SJSA1 (cell line): Measurements from ENCODE around the gene FER1L5. TPM values are rescaled to one million over a fixed set of nuclear protein-coding genes. Genes with fewer than 3 reads are reported as not detected.
A peak's percentile ranks its signal among the peaks of the same experiment; 100 is the strongest.
"Not testable (repeated sequence)": the region's sequence is repeated elsewhere in the genome, so short reads cannot be mapped to it uniquely, and the experiment has no call there.

Source experiments
- DNase-seq, 2 experiments: peaks; one replicate each; pipeline ENCODE4 v3.0.0-alpha.2; 2015 to 2020; ENCODE audit warnings: low spot score in 2 of 2, low read depth in 1 of 2
- H3K27ac ChIP-seq: fragments of 250-450 bp; sonication (Bioruptor Pico); 2 replicates; pipeline ENCODE4 v1.5.1; 2020; ENCODE audit warnings: mild to moderate bottlenecking, moderate library complexity
- H3K27me3 ChIP-seq: fragments of 250-450 bp; sonication (Bioruptor Pico); replicated peaks from 2 replicates; pipeline ENCODE4 v1.5.1; 2020; ENCODE audit warnings: mild to moderate bottlenecking, moderate library complexity
- H3K36me3 ChIP-seq: fragments of 250-450 bp; sonication (Bioruptor Pico); 2 replicates; pipeline ENCODE4 v1.5.1; 2020; ENCODE audit warnings: mild to moderate bottlenecking
- H3K4me1 ChIP-seq: fragments of 250-450 bp; sonication (Bioruptor Pico); replicated peaks from 2 replicates; pipeline ENCODE4 v1.6.1; 2021; ENCODE audit warnings: mild to moderate bottlenecking
- H3K4me3 ChIP-seq: fragments of 250-450 bp; sonication (Bioruptor Pico); 2 replicates; pipeline ENCODE4 v1.5.1; 2020; ENCODE audit warnings: mild to moderate bottlenecking
- H3K9me3 ChIP-seq: fragments of 250-450 bp; sonication (Bioruptor Pico); replicated peaks from 2 replicates; pipeline ENCODE4 v1.5.1; 2020; ENCODE audit warnings: mild to moderate bottlenecking
- total RNA-seq: library from RNA; depleted of rRNA; stranded (reverse); fragments of >200 nt; shearing (Covaris generic); gene quantifications from 2 replicates; pipeline ENCODE4 v1.2.3, GENCODE V29; 2014

Gene FER1L5
- total RNA-seq, 1 experiment from 2014 or later = not detected

- Histone ChIP-seq H3K4me3 (no peak overlapping the region), H3K4me1 (no peaks in the 10 kb centered on the region), H3K36me3 (no peaks in the 10 kb centered on the region), H3K27me3 (no peaks in the 10 kb centered on the region), H3K27ac (no peak overlapping the region), H3K9me3 (no peaks in the 10 kb centered on the region)
- no peak for DNase-seq
Observed at GRCh38 chr2:96648306-96648930, 5.9 kb downstream of the FER1L5 start.

DNA sequence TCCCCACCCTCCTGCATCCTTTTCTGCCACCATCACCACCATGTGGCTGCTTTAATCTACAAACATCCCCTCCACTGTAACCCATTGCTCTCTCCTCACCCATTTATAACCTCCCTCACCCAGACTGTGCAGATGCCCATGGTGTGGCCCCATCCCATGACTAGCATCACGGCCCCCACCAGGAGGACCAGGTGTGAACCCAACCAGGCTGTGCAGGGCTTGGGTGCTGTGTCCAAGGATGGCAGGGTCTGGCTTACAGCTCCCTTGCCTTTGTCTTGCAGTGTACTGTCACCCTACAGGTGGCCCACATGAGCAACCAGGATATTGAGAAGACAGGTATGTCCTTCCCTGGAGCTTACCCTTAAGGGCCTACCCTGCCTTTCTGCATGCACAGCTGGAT is 6.8 kb downstream of the FER1L5 start:
- Histone ChIP-seq H3K27me3 (no peaks in the 10 kb centered on the region), H3K4me1 (no peaks in the 10 kb centered on the region), H3K9me3 (no peaks in the 10 kb centered on the region), H3K36me3 (no peaks in the 10 kb centered on the region), H3K27ac (no peak overlapping the region), H3K4me3 (no peak overlapping the region)
- no peak for DNase-seq

GRCh38 chr2:96651793-96652192 is 9.2 kb downstream of the FER1L5 start:
- Histone ChIP-seq H3K9me3 (no peaks in the 10 kb centered on the region), H3K27me3 (no peaks in the 10 kb centered on the region), H3K27ac (no peak overlapping the region), H3K4me3 (no peak overlapping the region), H3K4me1 (no peaks in the 10 kb centered on the region), H3K36me3 (no peaks in the 10 kb centered on the region)
- no peak for DNase-seq

DNA sequence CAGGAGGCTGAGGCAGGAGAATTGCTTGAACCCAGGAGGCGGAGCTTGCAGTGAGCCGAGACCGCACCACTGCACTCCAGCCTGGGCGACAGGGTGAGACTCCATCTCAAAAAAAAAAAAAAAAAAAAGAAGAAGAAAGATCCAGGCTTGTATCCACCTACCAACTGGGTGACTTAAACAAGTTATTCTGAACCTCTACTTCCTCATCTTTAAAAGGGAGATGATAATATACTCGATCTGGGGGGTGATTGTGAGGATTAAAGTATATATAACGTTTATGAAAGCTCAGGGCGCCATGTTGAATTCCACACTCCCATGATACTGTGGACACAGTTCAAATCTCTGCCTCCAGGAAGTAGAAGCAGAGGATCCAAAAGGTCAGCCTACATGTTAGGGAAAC is 12.2 kb downstream of the FER1L5 start:
- not testable (repeated sequence) for H3K27me3 ChIP-seq, H3K27ac ChIP-seq, H3K9me3 ChIP-seq, H3K4me1 ChIP-seq, DNase-seq, H3K36me3 ChIP-seq, H3K4me3 ChIP-seq

DNA sequence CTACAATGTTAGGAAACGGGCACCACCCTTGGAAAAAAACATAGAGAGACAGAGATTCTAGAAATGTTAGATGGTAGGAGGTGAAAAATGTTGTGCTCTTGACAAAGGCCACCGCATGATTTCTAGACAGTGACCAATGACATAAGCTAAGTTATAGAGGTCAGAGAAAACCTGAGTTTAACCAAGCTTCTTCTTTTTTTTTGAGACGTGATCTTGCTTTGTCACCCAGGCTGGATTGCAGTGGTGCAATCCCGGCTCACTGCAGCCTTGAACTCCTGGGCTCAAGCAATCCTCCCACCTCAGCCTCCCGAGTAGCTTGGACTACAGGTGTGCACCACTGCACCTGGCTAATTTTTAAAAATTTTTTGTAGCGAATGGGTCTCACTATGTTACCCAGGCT is 13.0 kb downstream of the FER1L5 start:
- Histone ChIP-seq H3K4me3 (no peak overlapping the region), H3K27me3 (no peaks in the 10 kb centered on the region), H3K9me3 (no peaks in the 10 kb centered on the region), H3K4me1 (no peaks in the 10 kb centered on the region), H3K27ac (no peak overlapping the region), H3K36me3 (no peaks in the 10 kb centered on the region)
- no peak for DNase-seq

DNA sequence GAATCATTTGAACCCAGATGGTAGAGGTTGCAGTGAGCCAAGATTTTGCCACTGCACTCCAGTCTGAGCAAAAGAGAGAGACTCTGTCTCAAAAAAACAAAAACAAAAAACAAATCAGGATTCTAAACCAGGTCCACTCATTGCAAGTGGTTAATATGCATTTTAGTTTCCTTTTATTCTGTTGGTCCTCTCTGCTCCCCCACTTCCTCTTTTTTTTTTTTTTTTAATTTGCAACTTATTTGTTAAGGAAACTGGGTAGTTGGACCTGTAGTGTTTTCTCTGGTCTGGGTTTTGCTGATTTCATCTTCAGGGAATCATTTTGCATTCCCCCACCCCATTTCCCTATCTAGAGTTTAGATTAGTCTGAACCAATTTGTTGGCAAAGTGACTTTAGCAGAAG is 14.0 kb downstream of the FER1L5 start:
- Histone ChIP-seq H3K9me3 (no peaks in the 10 kb centered on the region), H3K4me3 (no peak overlapping the region), H3K27me3 (no peaks in the 10 kb centered on the region), H3K27ac (no peak overlapping the region), H3K36me3 (no peaks in the 10 kb centered on the region), H3K4me1 (no peaks in the 10 kb centered on the region)
- no peak for DNase-seq

DNA sequence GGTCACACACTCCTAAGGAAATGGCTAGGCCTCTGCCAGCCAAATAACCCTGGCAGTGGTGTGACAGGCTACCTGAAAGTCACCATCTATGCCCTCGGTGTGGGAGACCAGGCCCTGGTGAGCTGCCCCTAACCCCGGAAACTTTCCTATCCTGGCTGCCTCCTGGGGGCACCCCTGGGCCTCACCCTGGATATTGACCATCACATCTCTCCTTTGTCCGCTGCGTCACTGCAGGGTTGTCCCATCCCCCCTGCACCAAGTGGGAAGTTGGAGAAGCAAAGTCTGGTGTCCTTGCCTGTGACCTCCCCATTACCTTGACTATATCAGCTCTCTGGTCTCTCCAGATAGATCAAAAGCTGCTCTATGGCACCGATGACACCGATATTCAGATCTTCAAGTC is 18.8 kb downstream of the FER1L5 start:
- no peak for DNase-seq
- no peaks in the 10 kb centered on the region for H3K36me3 ChIP-seq

DNA sequence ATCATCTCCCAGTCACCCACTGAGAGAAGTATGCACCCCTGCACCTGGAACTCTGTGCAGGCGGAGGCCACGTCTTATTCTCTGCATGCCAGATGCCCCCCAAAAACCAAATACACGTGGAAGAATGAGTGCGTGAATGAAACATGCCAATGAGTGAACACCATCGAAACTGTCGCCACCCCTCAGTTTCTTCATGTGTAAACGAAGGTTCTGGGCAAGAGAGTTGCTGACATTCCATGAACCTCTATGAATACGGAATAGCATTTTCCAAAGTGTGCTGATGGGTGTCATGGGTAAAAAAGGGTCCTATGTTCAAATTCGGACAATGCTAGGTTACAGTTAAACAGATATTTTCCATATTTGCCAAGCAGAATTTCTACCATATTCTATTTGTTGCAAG is 19.8 kb downstream of the FER1L5 start:
- no peaks in the 10 kb centered on the region for H3K9me3 ChIP-seq
- H3K4me1 ChIP-seq = peaks cover 18% of the 10 kb centered on the region
- H3K4me3 ChIP-seq = no peak overlapping the region
- H3K27ac ChIP-seq = no peak overlapping the region
- DNase-seq = no peak
- H3K27me3 ChIP-seq = no peaks in the 10 kb centered on the region
- no peaks in the 10 kb centered on the region for H3K36me3 ChIP-seq

More for the DNA sequence above, 18.8 kb downstream of the FER1L5 start:
- Histone ChIP-seq H3K4me1 (peaks cover 18% of the 10 kb centered on the region), H3K4me3 (no peak overlapping the region), H3K9me3 (no peaks in the 10 kb centered on the region), H3K27me3 (no peaks in the 10 kb centered on the region), H3K27ac (no peak overlapping the region)

- no peaks in the 10 kb centered on the region for H3K9me3 ChIP-seq
- no peaks in the 10 kb centered on the region for H3K27me3 ChIP-seq
- DNase-seq = no peak
- no peak overlapping the region for H3K4me3 ChIP-seq
- peaks cover 18% of the 10 kb centered on the region for H3K4me1 ChIP-seq
- no peaks in the 10 kb centered on the region for H3K36me3 ChIP-seq
- no peak overlapping the region for H3K27ac ChIP-seq
Observed at GRCh38 chr2:96663177-96663576, 20.6 kb downstream of the FER1L5 start.

DNA sequence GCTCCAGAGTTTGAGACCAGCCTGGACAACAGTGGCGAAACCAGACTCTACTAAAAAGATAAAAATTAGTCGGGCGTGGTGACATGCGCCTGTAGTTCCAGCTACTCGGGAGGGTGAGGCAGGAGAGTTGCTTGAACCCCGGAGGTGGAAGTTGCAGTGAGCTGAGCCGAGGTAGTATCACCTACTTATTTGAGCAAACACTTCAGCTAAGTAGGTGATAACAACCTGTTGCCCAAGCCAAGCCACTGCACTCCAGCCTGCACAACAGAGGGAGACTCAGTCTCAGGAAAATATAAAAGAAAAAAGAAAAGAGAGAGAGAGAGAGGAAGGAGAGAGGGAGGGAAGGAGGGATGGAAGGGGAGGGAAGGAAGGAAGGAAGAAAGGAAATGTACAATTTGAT is 21.3 kb downstream of the FER1L5 start:
- Histone ChIP-seq H3K9me3 (no peaks in the 10 kb centered on the region), H3K36me3 (no peaks in the 10 kb centered on the region)

GRCh38 chr2:96664366-96664925 is 21.9 kb downstream of the FER1L5 start:
- peaks cover 18% of the 10 kb centered on the region for H3K4me1 ChIP-seq
- H3K4me3 ChIP-seq = no peak overlapping the region
- H3K27me3 ChIP-seq = no peaks in the 10 kb centered on the region
- no peaks in the 10 kb centered on the region for H3K36me3 ChIP-seq
- DNase-seq = no peak
- peak overlapping the region; percentile 76 for H3K27ac ChIP-seq
- no peaks in the 10 kb centered on the region for H3K9me3 ChIP-seq

More for the DNA sequence above, 21.3 kb downstream of the FER1L5 start:
- Histone ChIP-seq H3K4me3 (no peak overlapping the region), H3K27ac (no peak overlapping the region), H3K4me1 (peaks cover 18% of the 10 kb centered on the region), H3K27me3 (no peaks in the 10 kb centered on the region)
- DNase-seq = no peak

DNA sequence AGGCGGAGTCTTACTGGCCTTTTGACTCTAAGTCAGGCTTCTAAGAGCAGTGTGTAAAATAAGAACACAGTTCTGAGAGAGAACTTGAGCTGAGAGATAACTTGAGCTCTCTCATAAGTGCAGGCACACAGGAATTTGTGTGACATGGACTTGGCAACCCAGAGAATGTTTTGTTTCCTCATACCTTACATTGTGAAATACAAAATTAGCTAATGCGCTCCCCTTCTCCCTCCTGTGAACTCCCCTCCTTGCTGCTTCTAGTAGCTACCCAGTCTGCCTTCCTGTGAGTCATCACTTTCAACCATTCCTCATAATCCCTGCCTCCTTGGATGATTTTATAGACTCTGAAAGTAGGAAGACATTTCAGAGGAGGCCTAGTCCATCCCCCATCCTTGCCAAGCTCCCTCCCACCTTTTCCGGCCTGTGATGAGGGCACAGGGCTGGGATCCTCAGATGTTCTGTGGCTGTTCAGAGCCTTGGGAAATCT is 22.6 kb downstream of the FER1L5 start:
- Histone ChIP-seq H3K9me3 (no peaks in the 10 kb centered on the region), H3K36me3 (no peaks in the 10 kb centered on the region), H3K4me1 (peaks cover 18% of the 10 kb centered on the region), H3K4me3 (no peak overlapping the region), H3K27me3 (no peaks in the 10 kb centered on the region), H3K27ac (peak overlapping the region; percentile 76)
- DNase-seq = peak; percentile 64 to 87

GRCh38 chr2:96665717-96666116 is 23.2 kb downstream of the FER1L5 start:
- not testable (repeated sequence) for H3K36me3 ChIP-seq, H3K4me3 ChIP-seq, DNase-seq, H3K27me3 ChIP-seq, H3K9me3 ChIP-seq
- peaks cover 18% of the 10 kb centered on the region for H3K4me1 ChIP-seq
- H3K27ac ChIP-seq = peak overlapping the region; percentile 76

GRCh38 chr2:96668771-96669170 is 26.2 kb downstream of the FER1L5 start:
- peaks cover 18% of the 10 kb centered on the region for H3K4me1 ChIP-seq
- no peaks in the 10 kb centered on the region for H3K36me3 ChIP-seq
- H3K9me3 ChIP-seq = no peaks in the 10 kb centered on the region
- no peak for DNase-seq
- no peak overlapping the region for H3K4me3 ChIP-seq
- H3K27ac ChIP-seq = no peak overlapping the region
- H3K27me3 ChIP-seq = no peaks in the 10 kb centered on the region
